Prostate gland (tissue), 2 donors: ENCODE measurements around the gene STMP1. TPM values are rescaled to one million over a fixed set of nuclear protein-coding genes. Genes with fewer than 3 reads are reported as not detected.

Source experiments
- DNase-seq: peaks from one replicate; pipeline ENCODE4 v3.0.0-alpha.2; 2019; ENCODE audit warnings: low spot score
- H3K27ac ChIP-seq, 2 donors: fragments of 200-600 bp; sonication (generic); 2 replicates each; pipeline ENCODE4 v1.5.1; 2017 to 2019
- H3K27me3 ChIP-seq: fragments of 200-600 bp; sonication (generic); replicated peaks from 2 replicates; pipeline ENCODE4 v1.5.1; 2019; ENCODE audit not compliant: insufficient read depth
- H3K36me3 ChIP-seq, 2 donors: fragments of 200-600 bp; sonication (generic); 1 replicate in 1 of 2; 2 replicates in 1 of 2; pipeline versions ENCODE4 v1.5.1 to v1.8.1; 2017 to 2019
- H3K4me1 ChIP-seq: fragments of 200-600 bp; sonication (generic); replicated peaks from 2 replicates; pipeline ENCODE4 v1.5.1; 2019
- H3K4me3 ChIP-seq, 2 donors: fragments of 200-600 bp; sonication (generic); 2 replicates each; pipeline ENCODE4 v1.5.1; 2017 to 2019
- H3K9me3 ChIP-seq: fragments of 200-600 bp; sonication (generic); 2 replicates; pipeline ENCODE4 v1.5.1; 2017
- POLR2A ChIP-seq: fragments of 450-650 bp; IDR thresholded peaks from one replicate; pipeline ENCODE4 v1.6.1; 2016; ENCODE audit warnings: antibody characterized with exemption, mild to moderate bottlenecking
- POLR2AphosphoS5 ChIP-seq: sonication (generic); formaldehyde crosslinking; IDR thresholded peaks from one replicate; pipeline ENCODE4 v1.6.1; 2017; ENCODE audit warnings: antibody characterized with exemption
- WGBS: methylation state at CpG from one replicate; pipeline ENCODE4 v1.1.5; 2018; 5-methylcytosine and 5-hydroxymethylcytosine counted together
- intact Hi-C: fragments of 100-400 bp; cut with DNase I; formaldehyde crosslinking; loops from one replicate; pipeline ENCODE4 v1.14.2; 2022
- total RNA-seq, 2 donors: library from RNA; depleted of rRNA; stranded (reverse); fragments of >200 nt; gene quantifications; one replicate each; pipeline ENCODE4 v1.1.0, GENCODE V29; 2016
- TF ChIP-seq, protein P1 (sequence below), 4 experiments: fragments of 200-600 bp in 2 of 4; fragments of 450-650 bp in 2 of 4; sonication (generic) in 2 of 4; IDR thresholded peaks; 1 replicate in 3 of 4; 2 replicates in 1 of 4; pipeline ENCODE4 v1.5.1; 2016 to 2019; ENCODE audit warnings: antibody characterized with exemption in 4 of 4, mild to moderate bottlenecking in 2 of 4, moderate library complexity in 2 of 4

The STMP1 gene
- total RNA-seq, 2 donors from 2014 or later, result 29.9 to 31.9 TPM

DNA sequence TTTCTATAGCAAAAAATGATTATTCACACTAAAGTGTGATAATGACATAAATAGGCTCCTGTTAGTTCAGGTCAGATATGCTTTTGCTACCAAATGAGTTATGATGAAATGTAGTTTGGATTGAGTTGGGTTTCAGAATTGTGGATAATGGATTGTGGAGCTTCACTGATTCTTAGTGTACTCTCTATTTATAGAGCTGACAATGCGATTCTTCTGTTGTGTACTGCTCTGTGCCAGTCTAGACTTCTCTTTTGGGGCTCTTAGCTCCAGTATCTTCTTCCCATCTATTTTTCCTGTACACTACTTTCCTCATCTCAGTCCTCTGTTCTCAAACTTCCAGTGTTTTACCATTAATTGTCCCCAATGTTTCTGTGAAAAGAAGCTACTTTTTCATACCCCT lies 7.5 kb downstream of the STMP1 start:
- no peak for TF ChIP-seq POLR2AphosphoS5
- TF ChIP-seq, protein P1, sequence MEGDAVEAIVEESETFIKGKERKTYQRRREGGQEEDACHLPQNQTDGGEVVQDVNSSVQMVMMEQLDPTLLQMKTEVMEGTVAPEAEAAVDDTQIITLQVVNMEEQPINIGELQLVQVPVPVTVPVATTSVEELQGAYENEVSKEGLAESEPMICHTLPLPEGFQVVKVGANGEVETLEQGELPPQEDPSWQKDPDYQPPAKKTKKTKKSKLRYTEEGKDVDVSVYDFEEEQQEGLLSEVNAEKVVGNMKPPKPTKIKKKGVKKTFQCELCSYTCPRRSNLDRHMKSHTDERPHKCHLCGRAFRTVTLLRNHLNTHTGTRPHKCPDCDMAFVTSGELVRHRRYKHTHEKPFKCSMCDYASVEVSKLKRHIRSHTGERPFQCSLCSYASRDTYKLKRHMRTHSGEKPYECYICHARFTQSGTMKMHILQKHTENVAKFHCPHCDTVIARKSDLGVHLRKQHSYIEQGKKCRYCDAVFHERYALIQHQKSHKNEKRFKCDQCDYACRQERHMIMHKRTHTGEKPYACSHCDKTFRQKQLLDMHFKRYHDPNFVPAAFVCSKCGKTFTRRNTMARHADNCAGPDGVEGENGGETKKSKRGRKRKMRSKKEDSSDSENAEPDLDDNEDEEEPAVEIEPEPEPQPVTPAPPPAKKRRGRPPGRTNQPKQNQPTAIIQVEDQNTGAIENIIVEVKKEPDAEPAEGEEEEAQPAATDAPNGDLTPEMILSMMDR (IDR thresholded peaks at IDR 0.05), result no peak
- no peak for TF ChIP-seq POLR2A
- Histone ChIP-seq H3K9me3 (no peaks in the 10 kb centered on the region), H3K27ac (no peak overlapping the region), H3K4me3 (no peak overlapping the region), H3K36me3 (no peaks in the 10 kb centered on the region), H3K4me1 (peaks cover 2% of the 10 kb centered on the region), H3K27me3 (no peaks in the 10 kb centered on the region)
- WGBS, result 76% methylated on average over 1 of the region's 1 CpG
- no peak for DNase-seq
- intact Hi-C loops, result loop anchor here (5.0 kb wide), 1 partner anchor 133 kb away; no protein-coding TSS in a partner anchor

DNA sequence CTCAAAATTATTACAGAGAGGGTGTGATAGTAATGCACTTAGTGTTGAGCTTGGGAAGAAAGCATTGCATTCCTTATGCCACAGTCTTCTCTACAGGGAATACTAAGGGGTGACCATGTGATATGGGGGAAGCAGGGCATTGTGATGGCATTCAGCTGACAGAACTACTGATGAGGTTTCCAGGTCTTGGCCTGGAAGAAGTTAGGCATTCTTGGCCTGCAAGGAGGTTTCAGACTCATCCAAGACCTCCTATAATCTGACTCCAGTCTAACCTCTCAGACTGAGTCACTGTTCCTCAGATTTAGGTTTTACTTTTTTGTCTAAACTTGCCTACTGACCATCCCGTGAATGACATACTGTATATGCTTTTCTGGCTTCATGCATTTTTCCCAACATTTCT lies 7.9 kb downstream of the STMP1 start:
- WGBS, result 22% methylated on average over 1 of the region's 1 CpG
- intact Hi-C loops, result loop anchor here (5.0 kb wide), 1 partner anchor 132 kb away; no protein-coding TSS in a partner anchor

DNA sequence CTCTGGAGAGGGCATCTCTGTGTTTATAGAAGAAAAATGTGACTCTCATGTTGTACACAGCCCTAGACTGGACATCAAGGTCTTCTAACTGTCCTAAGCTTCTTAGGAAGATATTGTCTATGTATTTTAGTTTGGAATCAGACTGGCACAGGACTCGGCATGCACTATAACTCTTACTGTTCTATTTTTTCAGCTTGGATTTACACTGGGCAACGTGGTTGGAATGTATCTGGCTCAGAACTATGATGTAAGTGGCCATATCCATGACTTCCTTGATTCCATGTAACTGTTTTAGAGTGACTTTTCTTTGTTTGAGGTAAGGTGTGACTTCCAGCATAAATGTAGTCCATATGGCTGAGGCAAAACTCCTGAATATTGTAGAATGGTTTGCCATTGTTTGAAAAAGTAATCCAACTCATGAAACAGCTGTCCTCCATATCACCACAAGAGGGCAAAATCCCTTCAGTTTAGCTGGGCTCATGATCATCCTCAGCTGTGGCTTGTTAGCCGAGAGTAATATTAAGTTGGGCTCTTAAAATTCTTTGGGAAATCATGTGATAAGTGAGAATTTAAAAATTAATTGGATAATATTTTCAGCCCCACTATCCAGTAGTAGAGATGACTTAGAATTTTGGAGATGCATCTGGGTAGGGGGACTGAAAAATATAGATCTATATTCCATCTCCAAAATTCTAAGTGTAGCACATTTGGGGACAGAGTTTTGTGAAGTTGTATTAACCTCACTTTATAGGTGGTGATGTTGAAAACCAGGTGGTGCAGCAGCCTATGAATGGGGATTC lies 10.4 kb downstream of the STMP1 start:
- H3K36me3 ChIP-seq, result no peaks in the 10 kb centered on the region
- TF ChIP-seq POLR2AphosphoS5 (peak; percentile 55), POLR2A (no peak)
- TF ChIP-seq, protein P1 (IDR thresholded peaks at IDR 0.05), result peak; percentile 51 to 86 (median 73)
- peak overlapping the region in 1 of 2 donors; percentile 44 for H3K27ac ChIP-seq
- intact Hi-C loops, result loop anchor here (5.0 kb wide), 1 partner anchor 130 kb away; no protein-coding TSS in a partner anchor
- no peaks in the 10 kb centered on the region for H3K9me3 ChIP-seq
- H3K4me1 ChIP-seq, result peaks cover 2% of the 10 kb centered on the region
- H3K27me3 ChIP-seq, result no peaks in the 10 kb centered on the region
- DNase-seq, result peak; percentile 34
- no peak overlapping the region for H3K4me3 ChIP-seq
- 42% methylated on average over 3 of the region's 3 CpGs for WGBS

More for the DNA sequence above, 7.9 kb downstream of the STMP1 start:
- Histone ChIP-seq H3K4me3 (no peak overlapping the region), H3K4me1 (peaks cover 2% of the 10 kb centered on the region), H3K36me3 (no peaks in the 10 kb centered on the region), H3K9me3 (no peaks in the 10 kb centered on the region), H3K27ac (no peak overlapping the region), H3K27me3 (no peaks in the 10 kb centered on the region)
- TF ChIP-seq POLR2AphosphoS5 (no peak), POLR2A (no peak)
- TF ChIP-seq, protein P1 (IDR thresholded peaks at IDR 0.05), result no peak
- DNase-seq, result no peak

DNA sequence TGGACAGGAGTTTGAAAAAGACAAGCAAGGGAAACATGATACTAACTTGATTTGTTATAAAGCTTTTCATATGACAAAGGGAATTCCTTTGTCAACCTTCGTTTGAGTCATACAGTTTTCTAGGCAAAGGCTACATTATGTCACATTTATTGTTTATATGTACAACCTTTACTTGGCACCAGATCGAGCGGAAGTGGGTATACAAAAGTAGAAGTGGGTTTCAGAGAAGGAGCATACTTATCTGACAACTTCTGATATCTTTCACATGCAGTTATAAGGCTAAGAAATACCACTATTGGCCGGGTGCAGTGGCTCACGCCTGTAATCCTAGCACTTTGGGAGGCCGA lies 11.0 kb downstream of the STMP1 start:
- 42% methylated on average over 6 of the region's 6 CpGs for WGBS
- no peak for DNase-seq
- Histone ChIP-seq H3K9me3 (no peaks in the 10 kb centered on the region), H3K27ac (peak overlapping the region in 1 of 2 donors; percentile 44), H3K36me3 (no peaks in the 10 kb centered on the region), H3K4me1 (peaks cover 5% of the 10 kb centered on the region), H3K4me3 (no peak overlapping the region), H3K27me3 (no peaks in the 10 kb centered on the region)
- TF ChIP-seq POLR2AphosphoS5 (no peak), POLR2A (no peak)
- TF ChIP-seq, protein P1 (IDR thresholded peaks at IDR 0.05), result no peak
- intact Hi-C loops, result loop anchor here (5.0 kb wide), 1 partner anchor 129 kb away; no protein-coding TSS in a partner anchor
